ENCODE data around the gene UQCR11. TPM values are rescaled to one million over a fixed set of nuclear protein-coding genes. Genes with fewer than 3 reads are reported as not detected.

Gene UQCR11
- total and polyA plus RNA-seq, 2 of the 4 experiments (the other 2 are of a cell fraction) = 29.2 to 177 TPM

DNA sequence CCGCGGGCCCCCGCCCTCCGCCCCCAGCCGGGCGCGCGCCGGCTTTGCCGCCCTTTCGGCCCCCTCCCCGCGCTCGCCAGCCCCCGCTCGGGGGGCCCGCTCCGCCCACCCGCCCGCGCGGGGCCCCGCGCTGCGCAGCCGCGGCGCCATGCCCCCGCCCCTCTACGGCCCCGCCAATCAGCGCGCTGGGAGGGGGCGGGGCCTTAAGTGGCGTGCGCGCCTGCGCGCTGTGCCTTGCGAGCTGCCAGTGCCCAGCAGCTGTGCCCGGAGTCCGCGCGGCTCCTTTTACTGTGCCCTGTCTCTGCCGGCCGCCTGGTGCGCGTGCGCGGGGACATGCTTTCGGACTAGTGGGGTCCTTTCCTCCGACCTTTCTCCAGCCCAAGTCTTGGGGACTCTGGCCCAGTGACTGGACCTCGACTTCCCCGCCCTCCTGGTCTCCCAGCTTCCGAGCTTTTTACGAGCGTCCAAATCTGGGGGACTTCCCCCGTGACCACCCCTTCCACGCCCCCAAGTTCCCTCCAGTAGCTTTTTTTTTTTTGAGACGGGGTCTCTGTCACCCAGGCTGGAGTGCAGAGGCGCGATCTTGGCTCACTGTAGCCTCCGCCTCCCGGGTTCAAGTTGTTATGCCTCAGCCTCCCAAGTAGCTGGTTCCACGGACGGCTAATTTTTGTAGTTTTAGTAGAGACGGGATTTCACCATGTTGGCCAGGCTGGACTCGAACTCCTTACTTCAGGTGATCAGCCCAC, 12.3 kb downstream of the UQCR11 start, which contains the start of gene MBD3:
Gene MBD3, minus strand, starts transcription at position 111 of the 746 bp plus-strand sequence. CDS start 234 bp downstream, outside the sequence.
- H3K14ac ChIP-seq (replicated peaks; ENCODE audit: low read depth, low read length) = peak within 1 kb of the TSS; percentile 98
- H3K23ac ChIP-seq (ENCODE audit: low read depth, low read length) = peak within 1 kb of the TSS; percentile 89
- in situ Hi-C loops (cut with MboI; ENCODE audit: low sequenced_read_pairs) (no loop called here), dilution Hi-C loops (cut with HindIII; ENCODE audit: low sequenced_read_pairs, unreplicated experiment) (no loop called here), intact Hi-C loops (cut with micrococcal nuclease) (no loop called here)
- DNase-seq (peak; percentile 93), ATAC-seq (ENCODE audit: low read depth) (peak; percentile 89)
- TF ChIP-seq NFE2L2 (IDR thresholded peaks at IDR 0.05; ENCODE audit: low read depth, low read length) (no peak), MAZ (IDR thresholded peaks at IDR 0.05; ENCODE audit: borderline replicate concordance, low read depth, low read length) (peak; percentile 85), MXI1 (IDR thresholded peaks at IDR 0.05; ENCODE audit: borderline replicate concordance, low read depth, low read length) (peak; percentile 50; the same call in 1 of the 2 replicates), BHLHE40 (IDR thresholded peaks at IDR 0.05; ENCODE audit: low read depth, low read length) (no peak), RFX5 (IDR thresholded peaks at IDR 0.05; ENCODE audit: low read depth, low read length) (no peak), MAFK (IDR thresholded peaks at IDR 0.05; ENCODE audit: low read depth, low read length) (no peak), POLR2A (IDR thresholded peaks at IDR 0.05; ENCODE audit: low read depth, low read length) (no peak), CEBPB (IDR thresholded peaks at IDR 0.05; ENCODE audit: low read depth, low read length) (no peak), RAD21 (IDR thresholded peaks at IDR 0.05; ENCODE audit: low read length) (no peak)
- TF ChIP-seq, protein P1, sequence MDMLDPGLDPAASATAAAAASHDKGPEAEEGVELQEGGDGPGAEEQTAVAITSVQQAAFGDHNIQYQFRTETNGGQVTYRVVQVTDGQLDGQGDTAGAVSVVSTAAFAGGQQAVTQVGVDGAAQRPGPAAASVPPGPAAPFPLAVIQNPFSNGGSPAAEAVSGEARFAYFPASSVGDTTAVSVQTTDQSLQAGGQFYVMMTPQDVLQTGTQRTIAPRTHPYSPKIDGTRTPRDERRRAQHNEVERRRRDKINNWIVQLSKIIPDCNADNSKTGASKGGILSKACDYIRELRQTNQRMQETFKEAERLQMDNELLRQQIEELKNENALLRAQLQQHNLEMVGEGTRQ (IDR thresholded peaks at IDR 0.05; ENCODE audit: low read depth, low read length) = no peak
- TF ChIP-seq, protein P2, sequence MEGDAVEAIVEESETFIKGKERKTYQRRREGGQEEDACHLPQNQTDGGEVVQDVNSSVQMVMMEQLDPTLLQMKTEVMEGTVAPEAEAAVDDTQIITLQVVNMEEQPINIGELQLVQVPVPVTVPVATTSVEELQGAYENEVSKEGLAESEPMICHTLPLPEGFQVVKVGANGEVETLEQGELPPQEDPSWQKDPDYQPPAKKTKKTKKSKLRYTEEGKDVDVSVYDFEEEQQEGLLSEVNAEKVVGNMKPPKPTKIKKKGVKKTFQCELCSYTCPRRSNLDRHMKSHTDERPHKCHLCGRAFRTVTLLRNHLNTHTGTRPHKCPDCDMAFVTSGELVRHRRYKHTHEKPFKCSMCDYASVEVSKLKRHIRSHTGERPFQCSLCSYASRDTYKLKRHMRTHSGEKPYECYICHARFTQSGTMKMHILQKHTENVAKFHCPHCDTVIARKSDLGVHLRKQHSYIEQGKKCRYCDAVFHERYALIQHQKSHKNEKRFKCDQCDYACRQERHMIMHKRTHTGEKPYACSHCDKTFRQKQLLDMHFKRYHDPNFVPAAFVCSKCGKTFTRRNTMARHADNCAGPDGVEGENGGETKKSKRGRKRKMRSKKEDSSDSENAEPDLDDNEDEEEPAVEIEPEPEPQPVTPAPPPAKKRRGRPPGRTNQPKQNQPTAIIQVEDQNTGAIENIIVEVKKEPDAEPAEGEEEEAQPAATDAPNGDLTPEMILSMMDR (conservative IDR thresholded peaks at IDR 0.05; ENCODE audit: low read depth, low read length) = no peak
- TF ChIP-seq, protein P3, sequence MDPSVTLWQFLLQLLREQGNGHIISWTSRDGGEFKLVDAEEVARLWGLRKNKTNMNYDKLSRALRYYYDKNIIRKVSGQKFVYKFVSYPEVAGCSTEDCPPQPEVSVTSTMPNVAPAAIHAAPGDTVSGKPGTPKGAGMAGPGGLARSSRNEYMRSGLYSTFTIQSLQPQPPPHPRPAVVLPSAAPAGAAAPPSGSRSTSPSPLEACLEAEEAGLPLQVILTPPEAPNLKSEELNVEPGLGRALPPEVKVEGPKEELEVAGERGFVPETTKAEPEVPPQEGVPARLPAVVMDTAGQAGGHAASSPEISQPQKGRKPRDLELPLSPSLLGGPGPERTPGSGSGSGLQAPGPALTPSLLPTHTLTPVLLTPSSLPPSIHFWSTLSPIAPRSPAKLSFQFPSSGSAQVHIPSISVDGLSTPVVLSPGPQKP (IDR thresholded peaks at IDR 0.05; ENCODE audit: borderline replicate concordance, low read depth, low read length) = no peak
- no peak within 1 kb of the TSS for H2BK15ac ChIP-seq (ENCODE audit: low read depth, low read length)
- H4K5ac ChIP-seq (ENCODE audit: low read depth, low read length) = peak within 1 kb of the TSS; percentile 58
- no peak within 1 kb of the TSS for H2BK20ac ChIP-seq (ENCODE audit: low read depth, low read length)
- H3K27me3 ChIP-seq (ENCODE audit: control insufficient read depth, insufficient read depth, low read length) = no peaks in the 10 kb centered on the region
- peak within 1 kb of the TSS; percentile 100 for H2AK9ac ChIP-seq (replicated peaks; ENCODE audit: low read depth, low read length, poor library complexity)
- H3K56ac ChIP-seq (ENCODE audit: extremely low read depth, insufficient read depth, low read length) = peak within 1 kb of the TSS; percentile 96
- H3K36me3 ChIP-seq (ENCODE audit: control insufficient read depth, insufficient read depth, low read length) = peaks cover 15% of the 10 kb centered on the region
- peaks cover 29% of the 10 kb centered on the region for H4K20me1 ChIP-seq (ENCODE audit: insufficient read depth, low read length)
- H3K18ac ChIP-seq (ENCODE audit: low read depth, low read length) = no peak within 1 kb of the TSS; the same call in 1 of the 2 replicates
- 3% methylated on average over 36 of the region's 68 CpGs; no CpG with 5 or more reads in 1 of the 2 experiments for WGBS, 2 experiments (ENCODE audit: extremely low coverage in 2 of 2, insufficient read length in 1 of 2)
- peak within 1 kb of the TSS; percentile 90 for H3K27ac ChIP-seq (ENCODE audit: insufficient read depth, low read length)
- no peaks in the 10 kb centered on the region for H3K9me3 ChIP-seq (ENCODE audit: control insufficient read depth, insufficient read depth, low read length)
- peak within 1 kb of the TSS; percentile 95 for H3K9ac ChIP-seq (ENCODE audit: low read depth, low read length)
- POLR2A ChIA-PET (ENCODE audit: unreplicated experiment) = interaction anchor here (0.6 kb wide), 1 partner anchor 9 kb away, joined by 3 read pairs; no protein-coding TSS in a partner anchor
- CTCF ChIA-PET = interaction anchor here (1.1 kb wide), 1 partner anchor 47 kb away, joined by 3 read pairs; no protein-coding TSS in a partner anchor
- H2BK120ac ChIP-seq (ENCODE audit: low read depth, low read length) = peak within 1 kb of the TSS; percentile 16; the same call in 1 of the 2 replicates
- H4K91ac ChIP-seq (ENCODE audit: insufficient read depth, low read depth, low read length) = peak within 1 kb of the TSS; percentile 91
- peak within 1 kb of the TSS; percentile 93 for H3K4me2 ChIP-seq (ENCODE audit: low read depth, low read length)
- BruUV-seq (replicated peaks) = no TSS peak
- H3K4me1 ChIP-seq (ENCODE audit: control insufficient read depth, insufficient read depth, low read length) = peaks cover 11% of the 10 kb centered on the region
- H3K9me1 ChIP-seq (ENCODE audit: insufficient read depth, low read length) = peaks cover 10% of the 10 kb centered on the region; the same call in 1 of the 2 replicates
- H2AFZ ChIP-seq (replicated peaks; ENCODE audit: low read length, poor library complexity) = peak within 1 kb of the TSS; percentile 92
- H2BK5ac ChIP-seq (ENCODE audit: low read depth, low read length, poor library complexity, severe bottlenecking) = peak within 1 kb of the TSS; percentile 95
- peaks cover 8 to 57% of the 10 kb centered on the region in 2 experiments for H3K79me1 ChIP-seq (ENCODE audit: low read depth in 1 of 2, low read length in 2 of 2)
- peak within 1 kb of the TSS; percentile 96 for H2AK5ac ChIP-seq (ENCODE audit: low read depth, low read length)
- peak within 1 kb of the TSS; percentile 97 for H3K4ac ChIP-seq (ENCODE audit: low read depth, low read length)
- peak within 1 kb of the TSS; percentile 97 to 100 for H4K8ac ChIP-seq (ENCODE audit: low read depth in 2 of 2, low read length in 2 of 2)
- peak within 1 kb of the TSS; percentile 61 for H3K4me3 ChIP-seq (ENCODE audit: insufficient read depth, low read depth, low read length)

Measured in IMR-90 (cell line).